Gastrocnemius medialis (tissue), 4 donors: ENCODE data around the gene TTLL6.

Source experiments
- POLR2A ChIP-seq, 2 donors: fragments of 450-650 bp; IDR thresholded peaks; one replicate each; pipeline ENCODE4 v1.6.1; 2017; ENCODE audit warnings: antibody characterized with exemption in 2 of 2, mild to moderate bottlenecking in 2 of 2, moderate library complexity in 2 of 2
- TF ChIP-seq, protein P1 (sequence below), 5 experiments: fragments of 450-650 bp in 3 of 5; fragments of 200-600 bp in 2 of 5; sonication (generic) in 2 of 5; IDR thresholded peaks in 4 of 5; conservative IDR thresholded peaks in 1 of 5; 1 replicate in 4 of 5; 2 replicates in 1 of 5; pipeline ENCODE4 v1.5.1; 2016 to 2019; ENCODE audit warnings: antibody characterized with exemption in 5 of 5, mild to moderate bottlenecking in 3 of 5, moderate library complexity in 3 of 5

DNA sequence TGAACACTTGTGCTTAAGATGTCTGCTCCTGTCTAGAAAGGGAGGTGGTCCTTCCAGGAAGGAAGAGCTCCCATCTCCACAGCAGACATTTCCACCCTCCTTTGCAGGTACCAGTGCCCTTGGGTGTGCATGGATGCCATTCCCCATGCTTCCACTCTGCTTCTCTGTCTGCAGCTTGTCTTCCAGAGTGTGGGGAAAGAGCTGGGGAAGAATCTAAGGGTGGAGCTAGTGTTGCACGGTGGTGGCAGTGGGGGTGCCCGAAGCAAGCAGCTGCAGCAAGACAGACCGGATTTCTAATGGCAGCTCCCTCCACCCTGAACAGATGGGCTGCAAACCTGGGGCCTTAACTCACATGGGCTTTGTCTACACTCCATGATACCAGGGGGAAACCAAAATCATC is 65.9 kb downstream of the TTLL6 start:
- TF ChIP-seq, protein P1, sequence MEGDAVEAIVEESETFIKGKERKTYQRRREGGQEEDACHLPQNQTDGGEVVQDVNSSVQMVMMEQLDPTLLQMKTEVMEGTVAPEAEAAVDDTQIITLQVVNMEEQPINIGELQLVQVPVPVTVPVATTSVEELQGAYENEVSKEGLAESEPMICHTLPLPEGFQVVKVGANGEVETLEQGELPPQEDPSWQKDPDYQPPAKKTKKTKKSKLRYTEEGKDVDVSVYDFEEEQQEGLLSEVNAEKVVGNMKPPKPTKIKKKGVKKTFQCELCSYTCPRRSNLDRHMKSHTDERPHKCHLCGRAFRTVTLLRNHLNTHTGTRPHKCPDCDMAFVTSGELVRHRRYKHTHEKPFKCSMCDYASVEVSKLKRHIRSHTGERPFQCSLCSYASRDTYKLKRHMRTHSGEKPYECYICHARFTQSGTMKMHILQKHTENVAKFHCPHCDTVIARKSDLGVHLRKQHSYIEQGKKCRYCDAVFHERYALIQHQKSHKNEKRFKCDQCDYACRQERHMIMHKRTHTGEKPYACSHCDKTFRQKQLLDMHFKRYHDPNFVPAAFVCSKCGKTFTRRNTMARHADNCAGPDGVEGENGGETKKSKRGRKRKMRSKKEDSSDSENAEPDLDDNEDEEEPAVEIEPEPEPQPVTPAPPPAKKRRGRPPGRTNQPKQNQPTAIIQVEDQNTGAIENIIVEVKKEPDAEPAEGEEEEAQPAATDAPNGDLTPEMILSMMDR (IDR thresholded peaks at IDR 0.05 in 4 of 5, conservative IDR thresholded peaks at IDR 0.05 in 1 of 5) = no peak
- no peak for TF ChIP-seq POLR2A (IDR thresholded peaks at IDR 0.05)
